SW480 (cell line): Measurements from ENCODE around the gene CUX1.
"Not testable (repeated sequence)": the region's sequence is repeated elsewhere in the genome, so short reads cannot be mapped to it uniquely, and the experiment has no call there.

Source experiments
- DNase-seq: peaks from one replicate; pipeline ENCODE4 v3.0.0-alpha.2; 2016; ENCODE audit warnings: low spot score

The CUX1 gene

GRCh38 chr7:101916041-101916800, 98.8 kb downstream of the CUX1 start:
- no peak for DNase-seq

- no peak for DNase-seq
Observed at GRCh38 chr7:101916876-101917275, 99.5 kb downstream of the CUX1 start.

- DNase-seq = no peak
Observed at GRCh38 chr7:101917566-101917965, 100.1 kb downstream of the CUX1 start.

GRCh38 chr7:101918426-101918825, 101.0 kb downstream of the CUX1 start:
- DNase-seq = no peak

GRCh38 chr7:101919363-101920115, 102.1 kb downstream of the CUX1 start:
- no peak for DNase-seq

- DNase-seq = no peak
Observed at GRCh38 chr7:101921061-101921460, 103.6 kb downstream of the CUX1 start.

GRCh38 chr7:101921546-101922489, 104.4 kb downstream of the CUX1 start:
- not testable (repeated sequence) for DNase-seq

- no peak for DNase-seq
Observed at GRCh38 chr7:101922631-101923601, 105.5 kb downstream of the CUX1 start.

GRCh38 chr7:101923602-101923985, 106.2 kb downstream of the CUX1 start:
- no peak for DNase-seq

GRCh38 chr7:101924171-101924570, 106.7 kb downstream of the CUX1 start:
- DNase-seq = no peak

GRCh38 chr7:101926265-101926664, 108.8 kb downstream of the CUX1 start:
- no peak for DNase-seq

- no peak for DNase-seq
Observed at GRCh38 chr7:101927389-101927788, 110.0 kb downstream of the CUX1 start.

GRCh38 chr7:101927802-101928201, 110.4 kb downstream of the CUX1 start:
- no peak for DNase-seq

GRCh38 chr7:101929256-101929655, 111.8 kb downstream of the CUX1 start:
- no peak for DNase-seq

- not testable (repeated sequence) for DNase-seq
Observed at GRCh38 chr7:101929911-101930310, 112.5 kb downstream of the CUX1 start.

GRCh38 chr7:101932083-101932482, 114.7 kb downstream of the CUX1 start:
- DNase-seq = no peak

- no peak for DNase-seq
Observed at GRCh38 chr7:101933028-101933427, 115.6 kb downstream of the CUX1 start.

GRCh38 chr7:101933688-101934121, 116.3 kb downstream of the CUX1 start:
- no peak for DNase-seq

GRCh38 chr7:101934618-101935017, 117.2 kb downstream of the CUX1 start:
- DNase-seq = no peak

GRCh38 chr7:101935521-101936141, 118.2 kb downstream of the CUX1 start:
- DNase-seq = no peak

GRCh38 chr7:101936223-101936610, 118.8 kb downstream of the CUX1 start:
- no peak for DNase-seq
